Stimulated activated CD8-positive, alpha-beta memory T cell treated with anti-CD3 and anti-CD28 coated beads, Interleukin-7, amount 100 ng/mL, for 1 hour (primary cell): ENCODE measurements around the gene ZBTB20.
"Not testable (repeated sequence)": the region's sequence is repeated elsewhere in the genome, so short reads cannot be mapped to it uniquely, and the experiment has no call there.

Source experiments
- DNase-seq, 2 donors: peaks; one replicate each; pipeline ENCODE4 v3.0.0-alpha.2; 2020; ENCODE audit warnings: low read depth in 2 of 2

ZBTB20 gene

GRCh38 chr3:115146418-115147328 lies at the start of gene ZBTB20:
ZBTB20 (minus strand) TSS chr3:115147288.
- DNase-seq = peak; percentile 30 to 51

DNA sequence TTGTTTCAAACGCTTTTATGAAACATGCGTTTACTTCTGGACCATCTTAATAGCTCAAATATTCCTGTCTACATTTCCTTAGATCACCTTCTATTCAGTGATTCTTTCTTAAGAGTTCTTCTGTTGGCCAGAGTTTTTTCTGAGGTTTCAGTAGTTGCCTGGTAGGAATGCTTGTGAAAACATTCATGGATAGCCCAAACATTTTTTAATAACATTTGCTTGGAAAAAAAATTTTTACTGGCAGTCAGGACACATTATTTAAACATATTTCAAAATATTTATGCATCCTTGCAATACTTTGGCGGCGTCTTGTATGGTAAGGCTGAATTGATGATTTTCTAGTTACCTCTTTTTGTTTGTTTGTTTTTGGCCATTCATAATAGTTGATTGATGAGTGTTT lies 47.4 kb upstream of the ZBTB20 start:
- no peak for DNase-seq

DNA sequence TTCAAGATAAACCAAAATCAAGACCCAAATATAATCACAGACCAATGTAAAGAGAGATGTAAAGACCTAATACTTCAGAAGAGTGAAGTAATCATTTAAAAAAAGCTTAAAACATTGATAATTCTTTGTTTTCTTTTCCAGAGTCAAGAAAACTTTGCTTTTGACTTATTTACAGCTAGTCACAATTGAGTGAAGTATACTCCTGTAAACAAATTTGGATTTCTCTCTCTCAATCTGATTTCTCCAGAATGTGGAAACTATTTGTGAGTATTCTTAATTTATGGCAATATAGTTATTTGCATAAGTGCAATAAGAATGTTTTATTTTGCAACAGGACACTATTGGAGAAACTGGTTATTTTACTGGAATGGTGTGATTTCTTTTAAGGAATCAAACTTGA lies 43.7 kb upstream of the ZBTB20 start:
- DNase-seq = no peak

GRCh38 chr3:115187149-115187757 lies 40.2 kb upstream of the ZBTB20 start:
- DNase-seq = no peak

DNA sequence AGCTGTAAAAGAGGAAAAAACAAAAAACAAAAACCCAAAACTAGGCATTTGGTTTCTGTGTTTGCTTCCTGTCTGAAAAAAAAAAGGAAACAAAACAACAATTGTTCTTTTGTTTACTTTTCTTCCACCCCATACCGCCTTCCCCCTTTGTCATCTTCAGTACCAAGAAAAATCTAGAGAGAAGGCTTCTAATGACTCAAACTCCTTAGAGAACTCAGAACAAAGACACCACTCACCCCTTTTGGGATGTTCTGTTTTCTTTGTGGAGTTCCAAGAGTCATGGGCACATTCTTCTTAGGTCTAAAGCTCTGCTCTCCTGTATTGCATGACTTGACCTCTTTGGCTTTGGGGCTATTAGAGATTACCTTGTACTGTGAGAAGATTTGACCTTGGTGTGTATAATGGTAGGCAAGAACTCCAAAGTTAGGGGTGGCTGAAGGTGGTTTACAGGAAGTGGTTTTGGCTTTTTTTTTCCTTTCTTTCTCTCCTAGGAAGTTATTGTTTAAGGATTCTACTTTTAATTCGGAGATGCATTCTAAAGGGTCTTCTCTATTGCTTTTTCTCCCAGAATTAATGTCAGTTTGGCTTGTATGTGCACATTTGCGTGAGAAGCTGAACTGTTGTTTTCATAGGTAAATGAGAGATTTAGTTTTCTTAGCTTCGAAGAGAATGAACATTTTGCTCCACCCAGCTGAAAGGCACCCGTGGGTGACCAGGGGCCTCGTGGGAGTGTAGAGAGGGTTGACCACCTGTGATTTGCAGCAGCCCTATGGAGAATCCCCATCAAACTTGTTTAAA lies 39.5 kb upstream of the ZBTB20 start:
- no peak for DNase-seq

- not testable (repeated sequence) for DNase-seq
Measured at GRCh38 chr3:115184859-115185572, 37.9 kb upstream of the ZBTB20 start.

DNA sequence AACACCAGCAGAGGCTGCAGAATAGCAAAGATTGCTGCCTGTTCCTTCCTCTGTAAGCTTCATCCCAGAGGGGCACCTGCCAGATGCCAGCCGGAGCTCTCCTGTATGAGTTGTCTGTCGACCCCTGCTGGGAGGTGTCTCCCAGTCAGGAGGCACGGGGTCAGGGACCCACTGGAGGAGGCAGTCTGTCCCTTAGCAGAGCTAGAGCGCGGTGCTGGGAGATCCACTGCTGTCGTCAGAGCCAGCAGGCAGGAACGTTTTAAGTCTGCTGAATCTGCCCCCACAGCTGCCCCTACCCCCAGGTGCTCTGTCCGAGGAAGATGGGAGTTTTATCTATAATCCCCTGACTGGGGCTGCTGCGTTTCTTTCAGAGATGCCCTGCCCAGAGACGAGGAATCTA lies 31.8 kb upstream of the ZBTB20 start:
- DNase-seq = not testable (repeated sequence)

DNA sequence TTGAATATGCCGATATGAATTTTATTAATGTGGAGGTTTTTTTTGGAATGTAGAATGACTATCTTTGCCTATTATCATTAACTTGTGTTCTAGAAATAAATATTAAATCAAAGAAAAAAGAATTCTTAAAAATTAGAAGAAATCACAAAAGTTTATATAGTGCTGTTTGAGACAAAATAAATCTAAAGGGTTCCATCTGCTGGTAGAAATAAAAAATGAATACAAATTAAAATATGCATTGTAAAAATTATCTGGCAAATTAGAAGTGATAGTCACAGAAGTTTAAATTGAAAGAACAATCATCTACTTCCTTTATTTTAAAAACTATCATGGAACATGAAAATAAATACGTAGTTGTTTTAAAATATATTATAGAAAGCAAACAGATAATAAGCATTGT lies 22.7 kb upstream of the ZBTB20 start:
- DNase-seq = no peak

DNA sequence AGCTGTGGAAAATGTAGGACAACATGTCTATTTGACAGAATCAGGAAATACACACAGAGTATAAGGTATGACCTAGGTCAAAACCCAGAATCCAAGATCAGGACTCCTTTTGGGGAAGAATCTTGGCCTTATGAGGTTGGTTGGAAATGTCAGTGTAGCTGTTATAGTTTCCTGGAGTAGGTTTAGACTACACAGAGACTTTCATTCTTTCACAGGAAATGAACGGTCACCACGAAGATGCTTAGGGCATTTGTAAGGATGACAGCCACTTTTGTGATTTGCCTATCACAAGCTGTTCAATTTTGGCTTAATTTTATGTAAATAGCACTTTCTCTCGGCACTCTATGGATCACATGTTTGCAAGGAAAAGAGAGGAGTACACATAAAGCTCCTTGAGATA lies 18.6 kb upstream of the ZBTB20 start:
- no peak for DNase-seq

DNA sequence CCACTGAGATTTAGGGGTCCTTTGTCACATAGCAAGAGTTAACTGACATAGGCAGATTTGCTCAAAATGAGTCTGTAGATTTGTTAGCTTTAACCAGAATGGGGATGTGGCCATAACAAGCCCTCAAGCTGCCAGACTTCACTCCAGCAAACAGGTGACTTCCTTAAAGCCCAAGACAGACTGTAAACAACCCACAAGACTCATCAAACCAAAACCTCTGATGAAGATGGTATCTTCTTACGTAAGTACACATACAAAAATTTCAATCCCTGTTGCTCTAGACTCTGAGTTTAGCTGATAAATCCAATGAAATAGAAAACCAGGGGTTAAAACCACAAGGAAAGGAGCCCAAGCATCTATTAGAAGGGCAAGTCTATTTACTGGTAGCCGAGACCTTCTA lies 18.2 kb upstream of the ZBTB20 start:
- DNase-seq = no peak

GRCh38 chr3:115164374-115165221 lies 17.5 kb upstream of the ZBTB20 start:
- no peak for DNase-seq

DNA sequence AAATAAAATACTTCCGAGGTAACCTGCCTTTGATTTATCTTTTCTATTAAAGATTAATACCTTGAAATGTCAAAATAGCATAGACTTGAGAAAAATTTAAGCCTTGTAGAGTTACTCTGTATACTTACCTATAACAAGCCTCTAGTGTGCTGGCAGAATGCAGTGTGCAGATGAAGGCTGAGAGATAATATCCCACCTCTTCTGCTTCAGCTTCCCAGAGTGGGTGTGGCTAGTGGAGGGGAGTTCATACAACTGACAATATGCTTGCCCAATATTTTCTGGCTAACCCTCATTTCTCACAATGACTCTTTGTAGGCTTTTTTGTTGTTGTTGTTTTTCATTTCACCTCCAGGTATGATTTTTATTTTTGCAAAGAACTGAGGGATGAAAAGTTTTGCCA lies 15.7 kb upstream of the ZBTB20 start:
- DNase-seq = no peak

GRCh38 chr3:115161866-115162265 lies 14.8 kb upstream of the ZBTB20 start:
- no peak for DNase-seq

DNA sequence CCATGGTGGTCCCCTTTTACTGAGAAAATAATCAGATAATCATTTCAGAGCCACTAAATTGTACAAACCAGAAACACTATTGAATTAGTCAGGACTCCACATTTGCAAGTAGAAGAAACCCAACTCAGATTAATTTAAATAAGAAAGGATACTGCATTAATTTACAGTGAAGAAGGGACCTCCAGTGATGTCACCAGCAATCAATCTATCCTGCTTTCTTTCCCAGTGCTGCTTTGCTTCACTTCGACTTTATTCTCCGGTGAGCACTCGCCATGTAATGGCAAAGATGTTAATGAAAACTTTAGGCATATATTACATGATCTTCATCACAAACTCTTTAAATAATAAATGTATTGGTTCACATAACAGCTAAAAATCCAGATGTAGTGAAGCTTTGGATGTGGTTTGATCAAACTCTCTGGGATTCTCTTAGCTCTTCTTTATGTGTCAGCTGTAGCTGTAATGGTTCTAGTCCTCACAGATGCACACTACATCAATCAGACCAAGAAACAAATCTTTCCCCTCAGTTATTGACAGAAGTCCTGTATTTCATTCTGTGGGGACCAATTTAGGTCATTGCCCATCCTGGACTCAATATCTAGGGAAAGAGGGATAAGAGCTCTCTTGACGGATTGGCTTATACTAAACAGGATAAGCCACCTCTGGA lies 14.2 kb upstream of the ZBTB20 start:
- no peak for DNase-seq

DNA sequence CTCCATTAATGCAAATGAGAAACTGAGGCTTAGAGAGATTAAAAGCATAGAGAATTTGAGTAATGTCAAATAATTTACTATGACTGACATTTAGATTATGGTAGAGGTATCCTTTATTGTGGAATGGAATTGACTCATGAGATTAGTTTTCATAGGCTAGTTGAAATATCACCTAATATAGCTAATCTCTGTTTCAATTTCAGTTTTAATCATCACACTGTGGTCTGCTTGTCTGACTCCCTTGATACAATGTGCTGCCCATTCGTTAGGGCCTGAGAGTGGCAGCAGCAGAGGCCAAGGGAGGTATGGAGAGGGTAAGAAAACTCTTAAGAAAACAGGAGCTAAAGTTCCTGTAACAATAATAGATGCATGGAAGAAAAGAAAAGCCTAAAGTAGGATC lies 13.2 kb upstream of the ZBTB20 start:
- no peak for DNase-seq

- DNase-seq = no peak
Measured at GRCh38 chr3:115156046-115156654, 9.1 kb upstream of the ZBTB20 start.

- no peak for DNase-seq
Measured at GRCh38 chr3:115154611-115155010, 7.5 kb upstream of the ZBTB20 start.

GRCh38 chr3:115151921-115152320 lies 4.8 kb upstream of the ZBTB20 start:
- DNase-seq = no peak

GRCh38 chr3:115148142-115148790 lies 1.2 kb upstream of the ZBTB20 start:
- DNase-seq = no peak
